ENCODE data around the gene TPM4.

DNA sequence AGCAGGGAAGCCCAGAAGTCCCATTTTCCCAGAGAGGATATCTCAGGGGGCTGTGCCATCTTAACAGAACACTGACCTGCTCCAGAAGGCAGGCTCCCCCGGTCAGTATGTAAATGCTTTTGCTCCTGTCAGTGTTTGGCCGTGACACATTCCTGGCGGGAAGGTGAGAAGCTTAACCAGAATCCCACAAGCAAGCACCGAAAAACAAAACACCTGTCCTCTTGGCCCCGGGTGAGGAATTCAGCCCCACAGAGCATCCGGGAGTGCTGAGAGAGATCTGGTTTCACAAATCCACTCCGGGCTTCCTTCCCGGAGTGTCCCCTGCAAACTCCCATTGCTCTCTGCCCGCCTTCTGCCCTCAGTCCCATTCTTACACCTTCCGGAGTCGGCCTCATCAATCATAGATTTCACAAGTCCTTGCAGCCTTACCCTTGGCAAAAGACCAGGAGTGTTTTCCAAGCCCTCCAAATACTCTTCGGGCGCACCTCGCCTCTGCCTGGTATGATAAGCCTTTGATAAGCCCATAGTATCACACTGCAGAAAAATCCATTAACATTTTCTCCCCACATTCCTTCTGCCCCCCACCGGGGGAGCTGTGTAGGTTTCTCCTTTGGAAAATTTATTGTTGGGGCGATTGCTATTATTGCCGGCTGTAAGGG lies 12.2 kb downstream of the TPM4 start:
- TF ChIP-seq, protein P1, sequence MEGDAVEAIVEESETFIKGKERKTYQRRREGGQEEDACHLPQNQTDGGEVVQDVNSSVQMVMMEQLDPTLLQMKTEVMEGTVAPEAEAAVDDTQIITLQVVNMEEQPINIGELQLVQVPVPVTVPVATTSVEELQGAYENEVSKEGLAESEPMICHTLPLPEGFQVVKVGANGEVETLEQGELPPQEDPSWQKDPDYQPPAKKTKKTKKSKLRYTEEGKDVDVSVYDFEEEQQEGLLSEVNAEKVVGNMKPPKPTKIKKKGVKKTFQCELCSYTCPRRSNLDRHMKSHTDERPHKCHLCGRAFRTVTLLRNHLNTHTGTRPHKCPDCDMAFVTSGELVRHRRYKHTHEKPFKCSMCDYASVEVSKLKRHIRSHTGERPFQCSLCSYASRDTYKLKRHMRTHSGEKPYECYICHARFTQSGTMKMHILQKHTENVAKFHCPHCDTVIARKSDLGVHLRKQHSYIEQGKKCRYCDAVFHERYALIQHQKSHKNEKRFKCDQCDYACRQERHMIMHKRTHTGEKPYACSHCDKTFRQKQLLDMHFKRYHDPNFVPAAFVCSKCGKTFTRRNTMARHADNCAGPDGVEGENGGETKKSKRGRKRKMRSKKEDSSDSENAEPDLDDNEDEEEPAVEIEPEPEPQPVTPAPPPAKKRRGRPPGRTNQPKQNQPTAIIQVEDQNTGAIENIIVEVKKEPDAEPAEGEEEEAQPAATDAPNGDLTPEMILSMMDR (IDR thresholded peaks at IDR 0.05): peak in 1 of 4 experiments; percentile 8
- TF ChIP-seq POLR2A (IDR thresholded peaks at IDR 0.05) (no peak), POLR2AphosphoS5 (IDR thresholded peaks at IDR 0.05) (peak; percentile 73)

All from prostate gland (tissue), 2 donors.